Sigmoid colon (tissue), 7 donors: ENCODE results near the gene AQP12B. TPM values are rescaled to one million over a fixed set of nuclear protein-coding genes. Genes with fewer than 3 reads are reported as not detected.

Experiments
- DNase-seq: peaks from one replicate; pipeline ENCODE4 v3.0.0-alpha.2; 2019
- H3K27ac ChIP-seq, 4 donors: fragments of 200-600 bp; sonication (generic); one replicate each; pipeline ENCODE4 v1.5.1; 2016 to 2019; ENCODE audit warnings: mild to moderate bottlenecking in 1 of 4
- H3K27me3 ChIP-seq, 3 donors: fragments of 200-600 bp; sonication (generic); one replicate each; pipeline ENCODE4 v1.5.1; 2019; ENCODE audit warnings: mild to moderate bottlenecking in 1 of 3
- H3K36me3 ChIP-seq, 4 donors: fragments of 200-600 bp; sonication (generic); one replicate each; pipeline ENCODE4 v1.5.1; 2016 to 2019
- H3K4me1 ChIP-seq, 4 donors: fragments of 200-600 bp; sonication (generic); one replicate each; pipeline ENCODE4 v1.5.1; 2017 to 2019
- H3K4me3 ChIP-seq, 4 donors: fragments of 200-600 bp; sonication (generic); one replicate each; pipeline ENCODE4 v1.5.1; 2017 to 2019; ENCODE audit warnings: mild to moderate bottlenecking in 2 of 4, moderate library complexity in 1 of 4
- H3K9me3 ChIP-seq, 4 donors: fragments of 200-600 bp in 3 of 4; sonication (generic) in 3 of 4; one replicate each; pipeline versions ENCODE4 v1.5.1 to v1.6.1; 2013 to 2019
- EP300 ChIP-seq, 4 donors: sonication (generic); formaldehyde crosslinking; IDR thresholded peaks; one replicate each; pipeline ENCODE4 v1.6.1; 2017; ENCODE audit warnings: antibody characterized with exemption in 4 of 4
- POLR2A ChIP-seq, 2 donors: fragments of 450-650 bp; IDR thresholded peaks; one replicate each; pipeline ENCODE4 v1.6.1; 2016; ENCODE audit warnings: antibody characterized with exemption in 2 of 2, mild to moderate bottlenecking in 2 of 2, moderate library complexity in 2 of 2
- POLR2AphosphoS5 ChIP-seq, 4 donors: sonication (generic); formaldehyde crosslinking; IDR thresholded peaks; one replicate each; pipeline ENCODE4 v1.6.1; 2017; ENCODE audit warnings: antibody characterized with exemption in 4 of 4
- WGBS, 2 donors: extraction: QIAGEN DNeasy Blood & Tissue Kit; methylation state at CpG; one replicate each; pipeline ENCODE4 v1.1.7; 2013; 5-methylcytosine and 5-hydroxymethylcytosine counted together
- intact Hi-C: fragments of 100-400 bp; cut with DNase I; formaldehyde crosslinking; loops from one replicate; pipeline ENCODE4 v1.15.1; 2023
- polyA plus RNA-seq, 3 donors: library from polyadenylated mRNA; stranded (reverse); fragments of 200-250 nt; gene quantifications; one replicate each; pipeline ENCODE4 v1.2.3, GENCODE V29; 2013
- total RNA-seq, 4 donors: library from RNA; depleted of rRNA; stranded (reverse); fragments of >200 nt; gene quantifications; one replicate each; pipeline ENCODE4 v1.1.0, GENCODE V29; 2016
- TF ChIP-seq, protein P1 (sequence below), 4 experiments: fragments of 450-650 bp in 3 of 4; fragments of 200-600 bp in 1 of 4; IDR thresholded peaks; one replicate each; pipeline ENCODE4 v1.5.1; 2016 to 2019; ENCODE audit warnings: antibody characterized with exemption in 4 of 4, mild to moderate bottlenecking in 3 of 4, moderate library complexity in 2 of 4
- donor health status: healthy with polysubstance abuse.
- donor health status: Bipolar disorder and iron deficiency.
- donor health status: healthy.

AQP12B gene
- total and polyA plus RNA-seq, 7 donors = 1.2 to 5.5 TPM; not detected in 5

DNA sequence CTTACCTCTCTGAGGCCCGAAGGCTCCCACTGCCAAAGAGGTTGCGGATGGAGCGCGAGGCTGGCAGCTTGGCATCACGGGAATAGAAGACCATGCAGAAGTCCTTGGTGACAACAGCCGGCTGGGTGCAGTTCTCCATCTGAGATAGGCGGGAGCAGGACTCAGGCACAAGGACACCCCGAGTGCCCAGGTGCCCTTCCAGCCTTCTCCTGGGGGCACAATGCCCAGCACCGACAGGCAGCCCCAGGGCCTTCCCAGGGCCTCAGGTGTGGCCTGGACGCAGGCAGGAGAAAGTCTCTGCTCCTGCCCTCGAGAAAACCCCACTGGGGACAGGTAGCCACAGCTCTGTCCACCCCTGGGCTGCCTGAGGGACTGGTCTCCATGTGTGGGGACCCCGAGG, 42.6 kb upstream of the AQP12B start:
- Histone ChIP-seq H3K4me3 (no peak overlapping the region), H3K27ac (no peak overlapping the region), H3K27me3 (peaks cover 0 to 11% (median 0%) of the 10 kb centered on the region in 3 donors), H3K4me1 (no peaks in the 10 kb centered on the region), H3K36me3 (no peaks in the 10 kb centered on the region), H3K9me3 (no peaks in the 10 kb centered on the region)
- intact Hi-C loops = no loop called here
- WGBS, 2 donors = 76 to 88% methylated on average over 12 of the region's 12 CpGs
- no peak for DNase-seq
- TF ChIP-seq, protein P1, sequence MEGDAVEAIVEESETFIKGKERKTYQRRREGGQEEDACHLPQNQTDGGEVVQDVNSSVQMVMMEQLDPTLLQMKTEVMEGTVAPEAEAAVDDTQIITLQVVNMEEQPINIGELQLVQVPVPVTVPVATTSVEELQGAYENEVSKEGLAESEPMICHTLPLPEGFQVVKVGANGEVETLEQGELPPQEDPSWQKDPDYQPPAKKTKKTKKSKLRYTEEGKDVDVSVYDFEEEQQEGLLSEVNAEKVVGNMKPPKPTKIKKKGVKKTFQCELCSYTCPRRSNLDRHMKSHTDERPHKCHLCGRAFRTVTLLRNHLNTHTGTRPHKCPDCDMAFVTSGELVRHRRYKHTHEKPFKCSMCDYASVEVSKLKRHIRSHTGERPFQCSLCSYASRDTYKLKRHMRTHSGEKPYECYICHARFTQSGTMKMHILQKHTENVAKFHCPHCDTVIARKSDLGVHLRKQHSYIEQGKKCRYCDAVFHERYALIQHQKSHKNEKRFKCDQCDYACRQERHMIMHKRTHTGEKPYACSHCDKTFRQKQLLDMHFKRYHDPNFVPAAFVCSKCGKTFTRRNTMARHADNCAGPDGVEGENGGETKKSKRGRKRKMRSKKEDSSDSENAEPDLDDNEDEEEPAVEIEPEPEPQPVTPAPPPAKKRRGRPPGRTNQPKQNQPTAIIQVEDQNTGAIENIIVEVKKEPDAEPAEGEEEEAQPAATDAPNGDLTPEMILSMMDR (IDR thresholded peaks at IDR 0.05) = no peak
- no peak for TF ChIP-seq POLR2AphosphoS5 (IDR thresholded peaks at IDR 0.05)
- no peak for TF ChIP-seq EP300 (IDR thresholded peaks at IDR 0.05)
- TF ChIP-seq POLR2A (IDR thresholded peaks at IDR 0.05) = no peak

DNA sequence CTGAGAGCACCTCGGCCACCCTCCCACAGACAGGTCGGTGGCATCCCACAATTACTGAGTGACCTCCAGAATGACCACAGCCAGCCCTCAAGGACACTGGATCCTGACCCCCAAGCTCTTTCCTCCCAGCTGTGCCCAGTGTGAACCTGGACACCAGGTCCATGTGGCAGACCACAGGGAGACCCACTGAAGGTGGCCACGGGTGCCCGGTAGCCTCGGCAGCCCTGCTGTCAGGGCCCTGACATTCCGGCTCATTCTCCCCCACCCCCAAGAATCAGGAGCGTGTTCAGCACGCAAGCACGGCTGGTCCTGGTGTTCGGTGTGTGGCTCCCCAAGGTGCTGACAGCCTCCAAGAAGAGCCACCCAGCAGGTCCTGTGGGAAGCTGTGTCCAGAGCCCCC, 41.7 kb upstream of the AQP12B start:
- TF ChIP-seq EP300 (IDR thresholded peaks at IDR 0.05) = no peak
- no peak for TF ChIP-seq POLR2AphosphoS5 (IDR thresholded peaks at IDR 0.05)
- TF ChIP-seq, protein P1 (IDR thresholded peaks at IDR 0.05) = no peak
- TF ChIP-seq POLR2A (IDR thresholded peaks at IDR 0.05) = no peak
- H3K4me1 ChIP-seq = no peaks in the 10 kb centered on the region
- H3K9me3 ChIP-seq = no peaks in the 10 kb centered on the region
- intact Hi-C loops = no loop called here
- no peak overlapping the region for H3K4me3 ChIP-seq
- peaks cover 0 to 2% (median 0%) of the 10 kb centered on the region in 3 donors for H3K27me3 ChIP-seq
- H3K27ac ChIP-seq = no peak overlapping the region
- WGBS, 2 donors = 88 to 94% methylated on average over 10 of the region's 10 CpGs
- H3K36me3 ChIP-seq = no peaks in the 10 kb centered on the region
- DNase-seq = no peak

DNA sequence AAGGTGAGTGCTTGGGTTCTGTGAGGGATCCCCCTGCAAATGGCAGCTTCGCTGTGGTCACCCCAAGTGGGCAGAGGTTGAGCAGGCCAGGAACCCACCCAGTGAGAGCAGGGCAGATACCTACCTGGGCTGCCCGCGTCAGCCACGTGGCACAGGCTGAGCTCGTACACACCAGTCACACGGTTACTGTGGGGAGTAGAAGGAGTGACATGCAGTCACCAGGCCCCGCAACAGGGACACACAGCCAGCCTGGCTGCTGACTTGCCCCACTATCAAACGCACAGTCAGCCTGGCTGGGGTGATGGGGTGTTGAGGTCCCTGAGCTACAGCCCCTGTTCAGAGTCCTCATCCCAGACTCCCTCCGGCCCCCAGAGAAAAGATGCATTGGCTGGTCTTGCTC, 41.2 kb upstream of the AQP12B start:
- H3K27ac ChIP-seq = no peak overlapping the region
- no peaks in the 10 kb centered on the region for H3K9me3 ChIP-seq
- no peaks in the 10 kb centered on the region for H3K4me1 ChIP-seq
- DNase-seq = no peak
- H3K4me3 ChIP-seq = no peak overlapping the region
- no peaks in the 10 kb centered on the region for H3K27me3 ChIP-seq
- intact Hi-C loops = no loop called here
- H3K36me3 ChIP-seq = no peaks in the 10 kb centered on the region
- WGBS, 2 donors = 92 to 94% methylated on average over 9 of the region's 9 CpGs
- TF ChIP-seq POLR2A (IDR thresholded peaks at IDR 0.05) (no peak), EP300 (IDR thresholded peaks at IDR 0.05) (no peak), POLR2AphosphoS5 (IDR thresholded peaks at IDR 0.05) (no peak)
- TF ChIP-seq, protein P1 (IDR thresholded peaks at IDR 0.05) = no peak

DNA sequence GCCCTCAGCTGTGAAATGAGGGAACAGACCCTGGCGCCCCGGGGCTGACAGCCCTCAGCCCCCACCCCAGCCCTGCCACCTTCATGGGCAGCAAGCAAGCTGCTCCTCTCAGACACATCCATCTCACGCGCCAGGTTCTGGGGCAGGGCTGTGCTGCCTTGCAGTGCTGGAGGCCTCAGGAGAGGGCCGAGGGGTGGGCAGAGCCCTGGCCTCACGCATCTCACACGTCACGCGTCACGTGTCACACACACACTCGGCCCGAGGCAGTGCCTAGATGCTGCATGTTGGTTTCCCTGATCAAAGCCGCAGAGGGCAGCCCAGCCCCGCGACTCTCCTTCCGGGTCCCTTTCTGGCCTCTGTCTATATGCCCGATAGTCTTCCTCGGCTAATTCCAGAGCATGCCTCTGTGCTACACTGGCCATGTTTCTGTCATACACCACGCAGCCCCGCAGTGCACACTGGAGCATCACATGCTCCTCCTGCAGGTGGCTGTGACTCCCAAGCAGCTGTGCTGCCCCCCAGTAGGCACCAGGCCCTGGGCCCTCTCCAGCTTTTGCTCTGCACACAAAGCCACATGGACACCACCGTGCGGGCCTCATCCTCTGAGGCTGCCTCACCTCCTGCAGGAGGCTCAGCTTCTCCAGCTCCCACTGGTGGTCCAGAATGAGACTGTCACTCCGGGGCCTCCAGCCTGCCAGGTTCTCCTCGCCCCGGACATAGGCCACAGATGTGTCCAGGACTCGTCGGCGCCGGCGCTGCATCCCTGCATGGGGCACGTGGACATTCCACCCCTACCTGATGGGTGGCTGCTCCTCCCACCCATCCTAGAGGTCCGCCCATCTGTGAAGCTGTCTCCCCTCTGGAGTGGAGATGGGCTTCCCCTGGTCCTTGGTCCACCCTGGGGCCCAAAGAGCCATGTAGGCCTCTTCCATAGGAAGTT, 40.4 kb upstream of the AQP12B start:
- Histone ChIP-seq H3K27me3 (no peaks in the 10 kb centered on the region), H3K27ac (no peak overlapping the region), H3K4me3 (no peak overlapping the region), H3K4me1 (no peaks in the 10 kb centered on the region), H3K36me3 (no peaks in the 10 kb centered on the region), H3K9me3 (no peaks in the 10 kb centered on the region)
- DNase-seq = no peak
- intact Hi-C loops = no loop called here
- 86 to 89% methylated on average over 32 of the region's 32 CpGs for WGBS, 2 donors
- TF ChIP-seq EP300 (IDR thresholded peaks at IDR 0.05) (no peak), POLR2A (IDR thresholded peaks at IDR 0.05) (no peak), POLR2AphosphoS5 (IDR thresholded peaks at IDR 0.05) (no peak)
- TF ChIP-seq, protein P1 (IDR thresholded peaks at IDR 0.05) = no peak
